HG03066 (cell line): ENCODE results near the gene TAF11.
"Not testable (repeated sequence)": the region's sequence is repeated elsewhere in the genome, so short reads cannot be mapped to it uniquely, and the experiment has no call there.

Experiments used
- ATAC-seq: cut with Tn5 transposase; IDR thresholded peaks from one replicate; pipeline ENCODE4 v1.9.1; 2021; ENCODE audit warnings: low read depth; ENCODE audit not compliant: unreplicated experiment

The TAF11 gene

GRCh38 chr6:34887753-34888513 is at the start of gene TAF11:
Gene TAF11 (minus strand): TSS chr6:34888042. CDS start chr6:34887957, 85 bp downstream.
- peak; percentile 67 for ATAC-seq

GRCh38 chr6:34934516-34934915 is 46.7 kb upstream of the TAF11 start:
- no peak for ATAC-seq

GRCh38 chr6:34932202-34932601 is 44.4 kb upstream of the TAF11 start:
- not testable (repeated sequence) for ATAC-seq

GRCh38 chr6:34930221-34930620 is 42.4 kb upstream of the TAF11 start:
- ATAC-seq, result no peak

- no peak for ATAC-seq
These were observed 41.6 kb upstream of the TAF11 start for GRCh38 chr6:34929241-34929978.

GRCh38 chr6:34928695-34929094 is 40.9 kb upstream of the TAF11 start:
- ATAC-seq, result no peak

- no peak for ATAC-seq
These were observed 40.4 kb upstream of the TAF11 start for GRCh38 chr6:34928220-34928619.

GRCh38 chr6:34926655-34927054 is 38.8 kb upstream of the TAF11 start:
- no peak for ATAC-seq

GRCh38 chr6:34924831-34925625 is 37.2 kb upstream of the TAF11 start:
- no peak for ATAC-seq

GRCh38 chr6:34922177-34922663 is 34.4 kb upstream of the TAF11 start:
- ATAC-seq, result no peak

- ATAC-seq, result no peak
These were observed 32.3 kb upstream of the TAF11 start for GRCh38 chr6:34920097-34920496.

GRCh38 chr6:34919651-34920050 is 31.8 kb upstream of the TAF11 start:
- ATAC-seq, result no peak

- no peak for ATAC-seq
These were observed 29.9 kb upstream of the TAF11 start for GRCh38 chr6:34917626-34918285.

- ATAC-seq, result no peak
These were observed 28.6 kb upstream of the TAF11 start for GRCh38 chr6:34916348-34916967.

- ATAC-seq, result no peak
These were observed 26.5 kb upstream of the TAF11 start for GRCh38 chr6:34914358-34914757.

- peak; percentile 54 for ATAC-seq
These were observed 25.0 kb upstream of the TAF11 start for GRCh38 chr6:34912715-34913464.

- no peak for ATAC-seq
These were observed 24.0 kb upstream of the TAF11 start for GRCh38 chr6:34911822-34912221.

- no peak for ATAC-seq
These were observed 21.6 kb upstream of the TAF11 start for GRCh38 chr6:34909320-34909883.

GRCh38 chr6:34908194-34908593 is 20.4 kb upstream of the TAF11 start:
- no peak for ATAC-seq
